Astrocyte (in vitro differentiated cells and primary cell): Measurements from ENCODE around the gene ATP5PF. TPM values are rescaled to one million over a fixed set of nuclear protein-coding genes. Genes with fewer than 3 reads are reported as not detected.

Source experiments
- DNase-seq: peaks from one replicate; pipeline ENCODE4 v3.0.0-alpha.2; 2010; ENCODE audit warnings: low read depth
- FAIRE-seq: peaks from 2 replicates; lab custom pipeline; 2011; peaks lifted over from hg19 to GRCh38; lab: Jason Lieb, UNC
- H2AFZ ChIP-seq: 2 replicates; pipeline ENCODE4 v1.6.0; 2012; ENCODE audit warnings: low read depth, low read length, inconsistent platforms
- H3K27ac ChIP-seq: 2 replicates; pipeline ENCODE4 v1.5.1; 2011; ENCODE audit warnings: low read depth, low read length, inconsistent platforms
- H3K27me3 ChIP-seq: 2 replicates; pipeline ENCODE4 v1.6.0; 2011; ENCODE audit warnings: low read length, inconsistent platforms; ENCODE audit not compliant: insufficient read depth
- H3K36me3 ChIP-seq: 2 replicates; pipeline ENCODE4 v1.5.1; 2011; ENCODE audit warnings: low read length, inconsistent platforms; ENCODE audit not compliant: insufficient read depth
- H3K4me1 ChIP-seq: 2 replicates; pipeline ENCODE4 v1.5.1; 2011; ENCODE audit warnings: low read length, inconsistent platforms; ENCODE audit not compliant: insufficient read depth
- H3K4me2 ChIP-seq: 2 replicates; pipeline ENCODE4 v1.6.0; 2012; ENCODE audit warnings: low read length, inconsistent platforms
- H3K4me3 ChIP-seq: 2 replicates; pipeline ENCODE4 v1.5.1; 2011; ENCODE audit warnings: low read depth, mild to moderate bottlenecking, low read length, inconsistent platforms; ENCODE audit not compliant: insufficient read depth
- H3K79me2 ChIP-seq: 2 replicates; pipeline ENCODE4 v1.6.0; 2012; ENCODE audit warnings: mild to moderate bottlenecking, low read length, inconsistent platforms; ENCODE audit not compliant: insufficient read depth
- H3K9ac ChIP-seq: 2 replicates; pipeline ENCODE4 v1.6.0; 2012; ENCODE audit warnings: mild to moderate bottlenecking, low read length, inconsistent platforms
- H3K9me3 ChIP-seq: 2 replicates; pipeline ENCODE4 v1.5.1; 2012; ENCODE audit warnings: low read depth, mild to moderate bottlenecking, low read length, inconsistent platforms; ENCODE audit not compliant: insufficient read depth
- H4K20me1 ChIP-seq: 2 replicates; pipeline ENCODE4 v1.6.0; 2012; ENCODE audit warnings: low read length, inconsistent platforms; ENCODE audit not compliant: insufficient read depth
- H3K27ac Mint-ChIP-seq: one replicate; pipeline ENCODE4 v1.8.0; 2021; ENCODE audit warnings: mild to moderate bottlenecking, mixed read lengths; ENCODE audit not compliant: unreplicated experiment
- H3K27me3 Mint-ChIP-seq: one replicate; pipeline ENCODE4 v1.8.0; 2021; ENCODE audit warnings: low read depth, mixed read lengths; ENCODE audit not compliant: unreplicated experiment
- H3K36me3 Mint-ChIP-seq: one replicate; pipeline ENCODE4 v1.8.0; 2021; ENCODE audit warnings: low read depth, mixed read lengths; ENCODE audit not compliant: unreplicated experiment
- H3K4me1 Mint-ChIP-seq: one replicate; pipeline ENCODE4 v1.8.0; 2021; ENCODE audit warnings: low read depth, mixed read lengths; ENCODE audit not compliant: unreplicated experiment
- H3K4me3 Mint-ChIP-seq: one replicate; pipeline ENCODE4 v1.8.0; 2021; ENCODE audit warnings: mild to moderate bottlenecking, moderate library complexity, mixed read lengths; ENCODE audit not compliant: unreplicated experiment
- H3K9me3 Mint-ChIP-seq: one replicate; pipeline ENCODE4 v1.8.0; 2021; ENCODE audit warnings: mild to moderate bottlenecking, mixed read lengths; ENCODE audit not compliant: unreplicated experiment
- CTCF ChIP-seq: IDR thresholded peaks from 2 replicates; pipeline ENCODE4 v1.5.1; 2011; ENCODE audit warnings: low read depth, mild to moderate bottlenecking, inconsistent platforms, low read length, moderate library complexity; ENCODE audit not compliant: insufficient read depth
- EZH2 ChIP-seq: IDR thresholded peaks from 2 replicates; pipeline ENCODE4 v1.6.1; 2012; ENCODE audit warnings: mild to moderate bottlenecking, low read length, inconsistent platforms; ENCODE audit not compliant: insufficient read depth
- total RNA-seq: library from RNA; stranded (reverse); gene quantifications from 2 replicates; pipeline ENCODE4 v1.2.1, GENCODE V29; 2021

Gene ATP5PF
- total RNA-seq, 1 donor from 2014 or later = 139 TPM

GRCh38 chr21:25772686-25773085, 38.0 kb upstream of the ATP5PF start:
- Histone ChIP-seq H2AFZ (no peak overlapping the region), H3K36me3 (no peaks in the 10 kb centered on the region), H3K9ac (no peak overlapping the region), H3K4me2 (no peak overlapping the region), H3K4me3 (no peak overlapping the region), H3K27ac (no peak overlapping the region), H3K27me3 (no peaks in the 10 kb centered on the region), H3K79me2 (no peaks in the 10 kb centered on the region), H3K4me1 (no peaks in the 10 kb centered on the region), H4K20me1 (no peaks in the 10 kb centered on the region), H3K9me3 (no peaks in the 10 kb centered on the region)
- Mint-ChIP-seq H3K36me3 (no peaks in the 10 kb centered on the region), H3K27ac (no peak overlapping the region), H3K4me1 (no peaks in the 10 kb centered on the region), H3K4me3 (no peak overlapping the region), H3K27me3 (no peaks in the 10 kb centered on the region), H3K9me3 (no peaks in the 10 kb centered on the region)
- TF ChIP-seq EZH2 = no peak
- TF ChIP-seq CTCF = no peak
- no peak for DNase-seq
- no peak for FAIRE-seq

GRCh38 chr21:25767921-25768320, 33.2 kb upstream of the ATP5PF start:
- Mint-ChIP-seq H3K9me3 (no peaks in the 10 kb centered on the region), H3K27ac (no peak overlapping the region), H3K4me1 (no peaks in the 10 kb centered on the region), H3K27me3 (no peaks in the 10 kb centered on the region), H3K36me3 (no peaks in the 10 kb centered on the region), H3K4me3 (no peak overlapping the region)
- Histone ChIP-seq H3K9me3 (no peaks in the 10 kb centered on the region), H4K20me1 (no peaks in the 10 kb centered on the region), H3K27me3 (no peaks in the 10 kb centered on the region), H3K9ac (no peak overlapping the region), H3K36me3 (peaks cover 15% of the 10 kb centered on the region), H2AFZ (no peak overlapping the region), H3K27ac (no peak overlapping the region), H3K4me3 (no peak overlapping the region), H3K4me2 (no peak overlapping the region), H3K79me2 (no peaks in the 10 kb centered on the region), H3K4me1 (no peaks in the 10 kb centered on the region)
- TF ChIP-seq CTCF = no peak
- no peak for TF ChIP-seq EZH2
- FAIRE-seq (no peak), DNase-seq (no peak)

- Histone ChIP-seq H4K20me1 (no peaks in the 10 kb centered on the region), H3K36me3 (peaks cover 16% of the 10 kb centered on the region), H3K27ac (no peak overlapping the region), H3K79me2 (no peaks in the 10 kb centered on the region), H3K4me1 (no peaks in the 10 kb centered on the region), H3K9me3 (no peaks in the 10 kb centered on the region), H3K27me3 (no peaks in the 10 kb centered on the region), H3K9ac (no peak overlapping the region), H3K4me3 (no peak overlapping the region), H2AFZ (no peak overlapping the region), H3K4me2 (no peak overlapping the region)
- H3K27ac Mint-ChIP-seq = no peak overlapping the region
- H3K4me3 Mint-ChIP-seq = no peak overlapping the region
- FAIRE-seq (no peak), DNase-seq (no peak)
- H3K27me3 Mint-ChIP-seq = no peaks in the 10 kb centered on the region
- TF ChIP-seq EZH2 = no peak
- no peak for TF ChIP-seq CTCF
- no peaks in the 10 kb centered on the region for H3K4me1 Mint-ChIP-seq
- no peaks in the 10 kb centered on the region for H3K9me3 Mint-ChIP-seq
- peaks cover 3% of the 10 kb centered on the region for H3K36me3 Mint-ChIP-seq
These were observed 29.4 kb upstream of the ATP5PF start for GRCh38 chr21:25764065-25764464.
